Peyer's patch (tissue), 4 donors: ENCODE measurements around the gene SIGLEC12.

Source experiments
- CTCF ChIP-seq, 6 experiments: fragments of 450-650 bp in 4 of 6; fragments of 200-600 bp in 2 of 6; sonication (generic) in 1 of 6; IDR thresholded peaks; one replicate each; pipeline ENCODE4 v1.5.1; 2017 to 2019; ENCODE audit warnings: antibody characterized with exemption in 6 of 6, mild to moderate bottlenecking in 3 of 6, moderate library complexity in 1 of 6
- POLR2A ChIP-seq, 2 donors: fragments of 450-650 bp; IDR thresholded peaks; one replicate each; pipeline ENCODE4 v1.5.1; 2017; ENCODE audit warnings: antibody characterized with exemption in 2 of 2, mild to moderate bottlenecking in 2 of 2, moderate library complexity in 2 of 2

GRCh38 chr19:51485960-51486660, 15.5 kb downstream of the SIGLEC12 start:
- TF ChIP-seq CTCF (IDR thresholded peaks at IDR 0.05) (no peak), POLR2A (IDR thresholded peaks at IDR 0.05) (no peak)
